ENCODE measurements around the gene LILRB2.
"Not testable (repeated sequence)": the region's sequence is repeated elsewhere in the genome, so short reads cannot be mapped to it uniquely, and the experiment has no call there.

LILRB2 gene

DNA sequence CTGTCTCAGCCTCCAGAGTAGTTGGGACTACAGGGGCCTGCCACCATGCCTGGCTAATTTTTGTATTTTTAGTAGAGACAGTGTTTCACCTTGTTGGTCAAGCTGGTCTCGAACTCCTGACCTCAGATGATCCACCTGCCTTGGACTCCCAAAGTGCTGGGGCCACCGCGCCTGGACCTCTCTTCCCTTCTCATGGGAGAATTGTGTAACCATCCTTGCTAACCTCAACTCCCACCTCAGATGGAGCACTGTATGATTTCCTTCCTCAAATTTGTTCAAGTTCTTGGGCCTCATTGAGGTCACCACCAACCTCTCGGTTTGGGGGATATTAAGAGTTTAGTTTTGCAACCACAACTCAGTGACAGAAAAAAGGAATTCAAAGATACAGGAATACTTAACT, 21.3 kb upstream of the LILRB2 start:
- DNase-seq = no peak

DNA sequence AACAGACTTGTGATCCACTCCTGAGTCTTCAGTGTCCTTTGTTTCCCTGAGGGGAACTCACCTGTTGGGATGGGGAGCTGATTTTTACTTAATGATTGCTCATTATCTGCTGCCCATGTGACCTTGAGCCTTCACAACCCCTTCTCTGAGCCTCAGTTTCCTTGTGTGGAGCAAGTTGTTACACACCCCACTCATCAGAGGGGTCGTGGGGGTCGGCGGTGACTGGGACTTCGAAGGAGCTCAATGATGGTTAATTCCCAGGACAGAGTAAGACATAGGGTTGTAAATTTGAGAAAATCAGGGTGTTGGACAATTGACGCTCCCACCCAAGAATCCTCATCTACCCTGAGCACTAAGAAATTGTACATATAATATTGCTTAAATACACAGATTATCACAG, 18.6 kb upstream of the LILRB2 start:
- DNase-seq = no peak

GRCh38 chr19:54299126-54299498, 18.2 kb upstream of the LILRB2 start:
- no peak for DNase-seq

GRCh38 chr19:54298357-54299125, 17.6 kb upstream of the LILRB2 start:
- no peak for DNase-seq

- DNase-seq = peak; percentile 9
These were observed 16.9 kb upstream of the LILRB2 start for GRCh38 chr19:54297759-54298305.

- DNase-seq = no peak
These were observed 13.6 kb upstream of the LILRB2 start for GRCh38 chr19:54294539-54294938.

DNA sequence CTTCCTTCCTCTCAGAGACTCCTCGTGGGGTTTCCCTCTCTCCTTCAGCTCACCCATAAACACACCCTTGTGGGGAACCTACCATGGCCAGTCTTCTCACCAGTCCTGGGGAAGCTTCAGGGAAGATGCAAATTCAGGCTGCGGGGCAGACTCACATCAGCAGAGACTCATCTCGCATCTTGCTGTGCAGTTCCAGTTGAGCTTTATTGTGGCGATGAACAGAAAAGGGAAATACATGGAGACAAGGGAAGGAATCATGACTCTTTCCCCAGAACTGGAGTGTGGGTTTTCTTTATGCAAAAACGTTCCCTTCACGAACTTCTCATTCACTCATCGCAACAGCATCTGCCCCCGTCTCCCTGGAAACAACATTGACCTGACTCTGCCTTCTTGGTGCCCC, 8.2 kb upstream of the LILRB2 start:
- not testable (repeated sequence) for DNase-seq

DNA sequence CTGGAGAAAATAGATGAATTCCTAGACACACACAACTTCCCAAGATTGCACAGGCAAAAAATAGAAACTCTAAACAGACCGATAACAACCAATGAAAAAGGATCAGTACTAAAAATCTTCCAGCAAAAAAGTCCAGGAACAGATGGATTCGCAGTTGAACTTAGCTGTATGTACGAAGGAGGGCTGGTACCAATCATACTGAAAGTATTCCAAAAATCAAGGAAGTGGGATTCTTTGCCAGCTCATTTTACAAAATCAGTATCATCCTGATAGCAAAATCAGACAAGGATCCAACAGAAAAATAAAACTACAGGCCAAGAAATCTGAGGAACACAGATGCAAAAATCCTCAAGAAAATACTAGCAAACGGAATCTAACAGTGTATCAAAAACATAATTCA, 6.5 kb upstream of the LILRB2 start:
- no peak for DNase-seq

- DNase-seq = not testable (repeated sequence)
These were observed 5.4 kb upstream of the LILRB2 start for GRCh38 chr19:54286283-54286682.

DNA sequence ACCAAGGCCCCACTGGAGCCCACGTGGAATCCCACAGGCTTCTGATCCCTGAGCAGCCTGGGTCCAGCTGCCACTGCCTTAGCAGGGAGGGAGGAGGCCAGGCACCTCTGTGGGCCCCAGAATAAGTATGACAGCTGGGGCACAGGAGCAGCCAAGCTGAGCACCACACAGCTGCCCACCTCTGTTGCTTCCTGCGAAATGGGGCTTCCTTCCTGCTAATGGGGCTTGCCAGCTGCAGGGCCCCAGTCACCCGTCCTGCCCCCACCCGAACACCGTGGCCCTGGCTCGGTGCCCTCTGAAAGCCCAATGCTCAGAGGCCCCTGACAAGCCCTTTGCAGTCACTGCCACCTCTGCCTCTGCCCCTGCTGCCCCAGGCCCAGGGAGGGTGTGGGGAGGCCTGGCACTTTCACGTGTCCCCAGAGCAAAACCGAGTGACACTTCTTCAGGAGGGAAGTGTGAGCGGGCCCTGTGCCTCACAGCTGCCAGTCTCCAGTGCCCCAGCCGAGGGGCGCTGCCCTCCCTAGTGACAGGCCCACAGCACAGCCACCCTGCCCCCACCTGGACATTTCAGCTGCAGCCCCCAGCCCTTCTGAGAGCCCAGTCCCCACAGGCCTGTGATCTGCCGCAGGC, 4.6 kb upstream of the LILRB2 start:
- not testable (repeated sequence) for DNase-seq

GRCh38 chr19:54282686-54283470, 2.0 kb upstream of the LILRB2 start:
- DNase-seq = no peak

GRCh38 chr19:54281729-54282075, 792 bp upstream of the LILRB2 start:
- DNase-seq = not testable (repeated sequence)

DNA sequence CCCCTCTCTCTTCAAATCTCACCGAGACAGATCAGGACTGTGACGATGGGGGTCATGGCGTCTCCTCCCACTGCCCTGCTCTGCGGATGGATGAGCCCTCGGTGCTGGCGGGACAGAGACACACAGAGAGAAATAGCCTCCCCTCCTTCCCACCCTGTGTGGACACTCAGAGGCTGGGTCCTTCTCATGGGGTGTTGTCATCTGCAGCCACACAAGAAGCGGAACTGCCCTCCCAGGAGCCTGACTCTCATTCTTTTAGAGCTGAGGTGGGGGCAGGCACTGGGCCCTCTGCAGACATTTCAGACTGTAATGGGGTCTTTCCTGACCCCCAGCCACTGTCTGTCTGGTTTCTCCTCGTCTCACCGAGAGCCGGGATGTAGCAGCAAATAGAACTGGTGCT, 469 bp downstream of the LILRB2 start:
- DNase-seq = not testable (repeated sequence)

DNA sequence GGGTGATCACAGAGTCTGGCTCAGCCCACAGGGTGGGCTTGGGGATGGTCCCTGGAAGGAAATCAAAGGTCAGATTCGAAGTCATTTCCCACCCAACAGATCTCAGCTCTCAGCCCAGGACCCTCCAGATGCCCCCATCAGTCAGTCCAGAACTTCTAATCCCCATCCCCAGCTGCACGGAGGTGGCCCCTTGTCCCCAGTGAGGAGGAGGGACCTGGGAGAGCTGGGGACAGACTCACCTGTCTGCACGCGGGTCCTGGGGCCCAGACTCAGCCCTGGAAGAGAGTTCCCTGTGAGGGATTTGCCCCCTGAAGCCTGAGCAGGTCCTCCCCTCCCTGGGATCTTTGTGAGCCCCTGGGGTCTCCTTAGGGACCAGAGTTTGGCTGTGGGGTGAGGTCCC, 885 bp downstream of the LILRB2 start:
- not testable (repeated sequence) for DNase-seq

GRCh38 chr19:54279406-54279962, 1.4 kb downstream of the LILRB2 start:
- no peak for DNase-seq

DNA sequence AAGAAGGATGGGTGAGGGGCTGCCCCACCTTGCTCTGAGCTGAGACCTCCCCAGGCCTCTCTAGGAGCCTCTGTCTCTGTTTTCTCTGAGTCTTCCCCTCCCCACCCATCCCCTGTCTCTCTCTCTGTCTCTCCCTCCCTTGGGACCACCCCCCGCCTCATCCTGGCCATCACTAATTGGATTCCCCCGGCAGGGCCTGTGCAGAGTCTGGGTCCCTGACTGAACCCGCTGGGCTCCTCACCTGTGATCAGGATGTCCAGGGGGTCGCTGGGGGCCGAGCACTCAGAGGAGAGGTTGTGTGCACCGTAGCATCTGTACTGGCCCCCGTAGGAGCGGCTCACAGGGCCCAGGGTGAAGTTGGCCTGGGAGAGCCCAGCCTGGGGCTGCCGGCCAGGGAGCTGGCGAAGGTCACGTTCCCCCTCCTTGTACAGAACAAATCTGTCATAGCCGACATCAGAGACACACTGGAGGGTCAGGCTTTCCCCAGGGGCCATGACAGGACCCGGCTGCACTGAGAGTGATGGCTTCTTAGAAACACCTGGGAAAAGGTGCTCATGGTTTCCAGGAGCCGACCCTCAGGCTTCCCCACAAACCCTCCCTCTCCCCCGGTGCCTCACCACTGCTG, 2.2 kb downstream of the LILRB2 start:
- DNase-seq = not testable (repeated sequence)

DNA sequence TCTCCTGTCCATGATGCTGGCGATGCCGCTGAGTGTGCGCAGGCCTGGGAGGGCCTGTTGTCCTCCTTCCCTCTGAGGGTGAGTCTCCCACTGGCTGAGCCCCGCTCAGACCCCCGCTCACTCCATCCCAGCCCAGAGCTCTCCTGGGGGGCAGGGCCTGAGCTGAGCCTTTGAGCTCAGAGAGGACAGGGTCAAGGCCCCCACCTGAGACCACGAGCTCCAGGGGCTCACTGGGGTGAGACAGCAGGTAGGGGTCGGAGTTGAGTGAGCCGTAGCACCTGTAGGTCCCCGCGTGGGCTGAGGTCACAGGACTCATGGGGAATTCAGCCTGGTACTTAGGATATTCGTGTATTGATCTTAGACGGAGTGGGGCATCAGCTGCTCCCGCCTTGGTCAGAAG, 2.9 kb downstream of the LILRB2 start:
- not testable (repeated sequence) for DNase-seq

DNA sequence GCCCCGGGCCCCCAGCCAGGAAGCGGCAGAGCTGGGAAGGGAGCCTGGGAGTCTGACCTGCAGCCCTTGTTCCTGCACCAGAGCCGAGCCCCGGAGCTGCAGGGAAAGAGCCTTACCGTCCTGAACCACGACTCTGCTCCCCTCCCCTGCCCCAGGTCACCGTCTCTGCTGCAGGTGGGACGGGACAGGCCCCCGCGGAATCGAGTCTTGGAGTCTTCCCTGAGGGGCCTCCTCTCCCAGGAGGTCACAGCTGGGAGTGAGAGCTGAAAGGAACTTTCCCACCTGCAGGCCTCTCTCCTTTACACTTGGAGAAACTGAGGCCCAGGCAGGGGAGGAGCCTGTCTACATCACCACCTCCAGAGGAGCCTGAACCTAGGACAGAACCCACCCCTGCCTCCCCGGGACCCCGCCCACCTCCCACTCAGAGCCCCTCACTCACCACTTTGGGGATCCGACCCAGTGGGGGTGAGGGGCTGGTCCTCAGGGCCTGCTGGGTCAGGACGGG, 3.7 kb downstream of the LILRB2 start:
- DNase-seq = not testable (repeated sequence)

DNA sequence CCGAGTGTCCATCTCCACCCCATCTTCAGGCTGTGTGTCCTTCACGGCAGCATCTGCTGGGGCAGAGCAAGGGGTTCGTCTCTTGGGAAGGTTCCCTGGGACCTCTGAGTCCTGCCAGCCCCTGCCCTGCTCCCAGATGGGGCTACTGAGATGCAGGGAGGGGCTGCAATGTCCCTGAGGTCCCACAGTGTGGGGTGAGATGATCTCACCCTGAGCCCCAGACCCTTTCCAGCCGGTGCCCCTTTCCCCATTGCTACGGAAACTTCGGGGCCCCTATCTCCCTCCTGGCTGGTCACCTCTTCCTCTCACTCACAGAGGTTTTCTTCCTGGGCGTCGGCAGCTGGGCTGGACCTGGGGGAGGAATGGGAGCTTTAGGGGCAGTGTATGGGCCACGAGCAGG, 5.0 kb downstream of the LILRB2 start:
- DNase-seq = no peak

- DNase-seq = not testable (repeated sequence)
These were observed 6.4 kb downstream of the LILRB2 start for GRCh38 chr19:54274516-54274915.

GRCh38 chr19:54273821-54274220, 7.1 kb downstream of the LILRB2 start:
- no peak for DNase-seq

DNA sequence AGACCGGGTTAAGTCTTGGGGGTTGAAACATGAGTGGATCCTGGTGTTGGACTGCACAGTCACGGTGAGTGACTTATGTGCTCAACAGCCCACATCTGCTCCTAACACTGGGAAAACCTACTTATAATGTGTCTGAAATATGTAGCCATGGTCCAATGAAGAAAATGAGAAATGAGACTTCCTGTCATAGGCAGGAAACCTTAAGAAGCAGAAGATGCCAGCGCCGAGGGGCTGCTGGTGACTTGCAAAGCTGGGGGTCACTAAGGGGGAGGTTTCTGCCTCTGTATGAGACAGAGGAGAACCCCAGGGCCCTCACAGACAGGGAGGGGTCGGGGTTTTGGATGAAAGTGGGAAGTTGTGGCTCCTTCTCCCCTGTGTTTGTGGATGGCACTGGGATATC, 8.7 kb downstream of the LILRB2 start:
- DNase-seq = not testable (repeated sequence)

DNA sequence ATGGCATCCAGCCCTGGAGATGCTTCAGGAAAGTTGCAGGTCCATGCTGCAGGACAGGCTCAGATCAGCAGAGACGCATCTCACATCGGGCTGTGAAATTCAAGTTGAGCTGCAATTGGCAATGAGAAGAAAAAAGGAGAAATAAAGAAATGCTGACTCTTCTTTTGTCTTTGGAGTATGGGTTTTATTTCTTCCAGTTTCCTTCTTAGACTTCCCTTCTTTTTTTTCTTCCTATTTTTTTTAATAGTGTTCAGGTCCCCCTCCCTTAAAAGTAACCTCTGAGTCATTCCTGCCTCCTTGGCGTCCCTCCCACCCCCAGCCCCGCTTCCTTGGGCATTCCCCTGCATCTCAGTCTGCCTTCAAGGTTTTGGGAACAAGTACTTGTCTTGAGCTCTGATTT, 9.3 kb downstream of the LILRB2 start:
- DNase-seq = not testable (repeated sequence)
